Esophagus muscularis mucosa (tissue), 4 donors: ENCODE results near the gene LMX1A.

ENCODE experiments used
- CTCF ChIP-seq, 3 experiments: fragments of 200-600 bp in 2 of 3; fragments of 450-650 bp in 1 of 3; sonication (generic) in 2 of 3; IDR thresholded peaks; one replicate each; pipeline ENCODE4 v1.5.1; 2017 to 2019; ENCODE audit warnings: antibody characterized with exemption in 3 of 3, mild to moderate bottlenecking in 2 of 3, moderate library complexity in 1 of 3
- EP300 ChIP-seq: sonication (generic); formaldehyde crosslinking; IDR thresholded peaks from one replicate; pipeline ENCODE4 v1.6.1; 2017; ENCODE audit warnings: antibody characterized with exemption
- POLR2A ChIP-seq: fragments of 450-650 bp; IDR thresholded peaks from one replicate; pipeline ENCODE4 v1.6.1; 2017; ENCODE audit warnings: antibody characterized with exemption, moderate library complexity, mild to moderate bottlenecking, low read depth
- POLR2AphosphoS5 ChIP-seq, 2 donors: sonication (generic); formaldehyde crosslinking; IDR thresholded peaks; one replicate each; pipeline ENCODE4 v1.6.1; 2017; ENCODE audit warnings: antibody characterized with exemption in 2 of 2

DNA sequence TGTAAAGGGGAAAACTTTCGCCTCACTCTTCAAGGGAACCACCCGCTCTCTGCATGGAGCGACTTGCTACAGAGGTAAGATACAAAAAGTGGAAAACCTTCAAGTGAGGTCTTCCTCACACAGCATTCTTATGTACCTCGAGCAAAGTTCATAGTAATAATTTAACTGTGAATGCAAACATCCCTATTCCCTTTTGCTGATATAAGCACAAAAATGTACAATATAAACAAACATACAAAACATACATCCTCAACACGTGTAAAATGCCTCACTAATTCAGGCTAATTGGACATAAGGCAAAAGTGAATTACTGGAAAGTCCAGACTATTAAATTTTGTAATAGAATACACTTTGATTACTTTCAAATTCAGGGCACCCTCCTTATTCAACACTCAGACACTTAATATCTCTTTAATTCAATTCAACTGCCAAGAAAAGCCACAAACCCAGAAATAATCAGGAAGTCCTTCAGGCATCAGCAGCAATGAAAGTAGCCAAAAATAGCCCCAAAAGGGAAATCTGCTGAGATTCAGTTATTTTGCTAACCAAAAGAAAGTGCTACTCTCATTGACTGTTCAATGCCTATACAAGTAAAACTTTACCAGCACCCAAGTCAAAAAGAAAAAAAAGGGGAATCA is 15.2 kb upstream of the LMX1A start:
- TF ChIP-seq CTCF (IDR thresholded peaks at IDR 0.05): no peak
- TF ChIP-seq POLR2A: no peak
- TF ChIP-seq EP300: no peak
- no peak for TF ChIP-seq POLR2AphosphoS5 (IDR thresholded peaks at IDR 0.05)
